ENCODE measurements around the gene SLC6A13. TPM values are rescaled to one million over a fixed set of nuclear protein-coding genes. Genes with fewer than 3 reads are reported as not detected.

The SLC6A13 gene
- polyA plus RNA-seq, 2 of the 4 experiments (the other 2 are of a cell fraction) = 0.43 to 0.49 TPM

DNA sequence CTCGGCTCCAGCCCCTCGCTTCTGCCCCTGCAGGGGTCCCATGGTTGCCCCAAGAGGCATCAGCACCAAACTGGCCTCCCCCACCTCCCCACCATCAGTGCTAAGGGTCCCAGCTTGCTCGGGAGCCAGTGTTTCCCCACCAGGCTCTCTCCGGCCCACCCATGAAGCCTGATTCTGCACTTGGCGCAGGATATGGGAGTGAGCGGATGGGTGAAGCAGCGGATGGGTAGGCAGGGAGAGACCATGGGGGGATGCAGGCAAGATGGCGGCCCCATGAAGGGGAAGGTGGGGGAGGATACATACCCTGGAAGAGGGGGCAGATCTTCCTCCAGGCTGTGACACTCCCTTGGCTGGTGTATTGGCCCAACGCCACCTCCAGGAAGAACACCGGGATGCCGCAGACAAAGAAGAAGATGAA, 58.4 kb downstream of the SLC6A13 start:
- H3K27ac ChIP-seq = peak overlapping the region in 1 of 2 experiments; percentile 84; a peak in 4 of 6 replicates
- ATAC-seq = no peak
- peak overlapping the region; percentile 99 for H3K4me2 ChIP-seq
- POLR2A ChIA-PET = no interaction called here
- H3K9me3 ChIP-seq = no peaks in the 10 kb centered on the region
- TF ChIP-seq CHD4 (IDR thresholded peaks at IDR 0.05; ENCODE audit: borderline replicate concordance) (no peak), CBX2 (IDR thresholded peaks at IDR 0.05; ENCODE audit: borderline replicate concordance, low read depth) (no peak), ZSCAN20 (CRISPR knock-in tag; IDR thresholded peaks at IDR 0.05) (no peak), RARB (CRISPR knock-in tag; IDR thresholded peaks at IDR 0.05) (no peak), ESRRA (IDR thresholded peaks at IDR 0.05; ENCODE audit: borderline replicate concordance, low read length) (no peak), RCOR1 (IDR thresholded peaks at IDR 0.05; ENCODE audit: low read depth, low read length) (no peak), POLR2AphosphoS2 (conservative IDR thresholded peaks at IDR 0.05; ENCODE audit: low read length) (no peak), RNF2 (IDR thresholded peaks at IDR 0.05; ENCODE audit: borderline replicate concordance, low read depth) (no peak), CEBPB (IDR thresholded peaks at IDR 0.05) (no peak), FOSB (CRISPR knock-in tag; IDR thresholded peaks at IDR 0.05) (no peak), KDM1A (IDR thresholded peaks at IDR 0.05; ENCODE audit: low read depth) (no peak)
- TF ChIP-seq, protein P1, sequence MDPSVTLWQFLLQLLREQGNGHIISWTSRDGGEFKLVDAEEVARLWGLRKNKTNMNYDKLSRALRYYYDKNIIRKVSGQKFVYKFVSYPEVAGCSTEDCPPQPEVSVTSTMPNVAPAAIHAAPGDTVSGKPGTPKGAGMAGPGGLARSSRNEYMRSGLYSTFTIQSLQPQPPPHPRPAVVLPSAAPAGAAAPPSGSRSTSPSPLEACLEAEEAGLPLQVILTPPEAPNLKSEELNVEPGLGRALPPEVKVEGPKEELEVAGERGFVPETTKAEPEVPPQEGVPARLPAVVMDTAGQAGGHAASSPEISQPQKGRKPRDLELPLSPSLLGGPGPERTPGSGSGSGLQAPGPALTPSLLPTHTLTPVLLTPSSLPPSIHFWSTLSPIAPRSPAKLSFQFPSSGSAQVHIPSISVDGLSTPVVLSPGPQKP (IDR thresholded peaks at IDR 0.05; ENCODE audit: low read depth, low read length) = no peak
- TF ChIP-seq, protein P2, sequence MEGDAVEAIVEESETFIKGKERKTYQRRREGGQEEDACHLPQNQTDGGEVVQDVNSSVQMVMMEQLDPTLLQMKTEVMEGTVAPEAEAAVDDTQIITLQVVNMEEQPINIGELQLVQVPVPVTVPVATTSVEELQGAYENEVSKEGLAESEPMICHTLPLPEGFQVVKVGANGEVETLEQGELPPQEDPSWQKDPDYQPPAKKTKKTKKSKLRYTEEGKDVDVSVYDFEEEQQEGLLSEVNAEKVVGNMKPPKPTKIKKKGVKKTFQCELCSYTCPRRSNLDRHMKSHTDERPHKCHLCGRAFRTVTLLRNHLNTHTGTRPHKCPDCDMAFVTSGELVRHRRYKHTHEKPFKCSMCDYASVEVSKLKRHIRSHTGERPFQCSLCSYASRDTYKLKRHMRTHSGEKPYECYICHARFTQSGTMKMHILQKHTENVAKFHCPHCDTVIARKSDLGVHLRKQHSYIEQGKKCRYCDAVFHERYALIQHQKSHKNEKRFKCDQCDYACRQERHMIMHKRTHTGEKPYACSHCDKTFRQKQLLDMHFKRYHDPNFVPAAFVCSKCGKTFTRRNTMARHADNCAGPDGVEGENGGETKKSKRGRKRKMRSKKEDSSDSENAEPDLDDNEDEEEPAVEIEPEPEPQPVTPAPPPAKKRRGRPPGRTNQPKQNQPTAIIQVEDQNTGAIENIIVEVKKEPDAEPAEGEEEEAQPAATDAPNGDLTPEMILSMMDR (IDR thresholded peaks at IDR 0.05) = no peak
- no peak for FAIRE-seq
- H3K4me3 ChIP-seq = peak overlapping the region; percentile 93
- DNase-seq (ENCODE audit: low read depth in 1 of 2, low spot score in 1 of 2) = no peak
- CTCF ChIA-PET = interaction anchor here (1.1 to 1.4 kb wide), 4 partner anchors 8 to 45 kb away, joined by 3 to 7 read pairs (median 4); no protein-coding TSS in a partner anchor
- peaks cover 10% of the 10 kb centered on the region; the same call in 2 of the 3 replicates for H3K4me1 ChIP-seq
- 83% methylated on average over 11 of the region's 11 CpGs for WGBS (ENCODE audit: missing lambda C conversion rate)

DNA sequence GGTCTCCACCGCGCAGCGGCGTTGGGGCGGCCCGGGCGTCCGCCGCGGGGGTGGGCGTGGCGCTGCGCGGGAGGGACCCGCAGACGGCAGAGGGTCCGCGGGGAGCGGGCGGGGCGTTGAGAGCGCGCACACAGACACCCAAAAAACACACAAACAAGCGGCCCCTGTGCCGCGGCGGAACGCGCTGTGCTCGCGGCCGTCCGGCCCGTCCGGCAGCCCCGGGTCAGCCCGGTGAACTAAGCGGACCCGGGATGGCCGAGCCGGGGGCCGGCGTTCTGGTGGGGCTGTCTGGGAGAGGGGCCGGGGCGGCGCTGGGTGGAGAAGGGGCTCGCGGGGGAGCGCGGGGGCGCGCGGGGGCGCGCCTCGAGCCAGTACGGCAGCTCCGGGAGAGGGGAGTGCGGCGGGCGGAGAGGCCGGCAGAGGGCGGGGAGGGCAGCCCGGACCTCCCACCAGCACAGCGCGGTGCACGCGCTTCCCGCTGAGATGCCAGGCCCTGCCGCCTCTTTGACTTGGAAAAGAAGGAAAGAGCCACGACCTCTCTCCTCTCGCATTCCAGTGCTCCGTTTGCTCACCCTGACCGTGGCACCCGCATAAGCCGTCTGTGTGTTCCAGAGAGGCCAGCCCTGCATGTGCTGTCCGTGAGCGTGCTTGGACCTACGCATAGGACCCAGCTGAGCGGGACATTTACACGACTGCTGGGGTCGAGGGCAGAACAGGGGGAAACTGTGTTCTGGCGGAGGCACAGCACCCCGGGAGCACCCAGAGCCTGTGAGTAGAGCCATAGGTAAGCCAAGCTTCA, 59.0 kb downstream of the SLC6A13 start:
- H3K27ac ChIP-seq = peak overlapping the region; percentile 74 to 84
- FAIRE-seq (no peak), ATAC-seq (peak; percentile 69 to 87), DNase-seq (ENCODE audit: low read depth in 1 of 2, low spot score in 1 of 2) (peak; percentile 26 to 53)
- peak overlapping the region; percentile 99 for H3K4me2 ChIP-seq
- H3K4me1 ChIP-seq = peaks cover 10% of the 10 kb centered on the region; the same call in 2 of the 3 replicates
- TF ChIP-seq MYC (IDR thresholded peaks at IDR 0.05; ENCODE audit: borderline replicate concordance, low read length) = no peak
- no peak for TF ChIP-seq EHF (CRISPR knock-in tag; IDR thresholded peaks at IDR 0.05)
- TF ChIP-seq, protein P3, sequence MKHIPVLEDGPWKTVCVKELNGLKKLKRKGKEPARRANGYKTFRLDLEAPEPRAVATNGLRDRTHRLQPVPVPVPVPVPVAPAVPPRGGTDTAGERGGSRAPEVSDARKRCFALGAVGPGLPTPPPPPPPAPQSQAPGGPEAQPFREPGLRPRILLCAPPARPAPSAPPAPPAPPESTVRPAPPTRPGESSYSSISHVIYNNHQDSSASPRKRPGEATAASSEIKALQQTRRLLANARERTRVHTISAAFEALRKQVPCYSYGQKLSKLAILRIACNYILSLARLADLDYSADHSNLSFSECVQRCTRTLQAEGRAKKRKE (CRISPR knock-in tag; IDR thresholded peaks at IDR 0.05; ENCODE audit: low read depth) = no peak
- TF ChIP-seq CHD4 (IDR thresholded peaks at IDR 0.05; ENCODE audit: borderline replicate concordance) = no peak
- TF ChIP-seq BHLHE40 (IDR thresholded peaks at IDR 0.05; ENCODE audit: low read depth, low read length) = no peak
- no peak for TF ChIP-seq FOSB (CRISPR knock-in tag; IDR thresholded peaks at IDR 0.05)
- TF ChIP-seq, protein P1 (IDR thresholded peaks at IDR 0.05; ENCODE audit: low read depth, low read length) = no peak
- TF ChIP-seq, protein P4, sequence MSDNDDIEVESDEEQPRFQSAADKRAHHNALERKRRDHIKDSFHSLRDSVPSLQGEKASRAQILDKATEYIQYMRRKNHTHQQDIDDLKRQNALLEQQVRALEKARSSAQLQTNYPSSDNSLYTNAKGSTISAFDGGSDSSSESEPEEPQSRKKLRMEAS (IDR thresholded peaks at IDR 0.05) = peak; percentile 39; the same call in 1 of the 2 replicates
- TF ChIP-seq, protein P2 (IDR thresholded peaks at IDR 0.05) = peak; percentile 17; the same call in 1 of the 3 replicates
- no peaks in the 10 kb centered on the region for H3K9me3 ChIP-seq
- WGBS (ENCODE audit: missing lambda C conversion rate) = 8% methylated on average over 37 of the region's 84 CpGs
- peak overlapping the region; percentile 93 for H3K4me3 ChIP-seq
- POLR2A ChIA-PET = no interaction called here
- CTCF ChIA-PET = interaction anchor here (0.9 to 1.4 kb wide), 5 partner anchors 9 to 89 kb away, joined by 3 to 7 read pairs (median 4); no protein-coding TSS in a partner anchor
